HepG2 (cell line): Measurements from ENCODE around the gene TOP2A. TPM values are rescaled to one million over a fixed set of nuclear protein-coding genes. Genes with fewer than 3 reads are reported as not detected.

Source experiments
- AGO1 ChIP-seq: fragments of 200-400 bp; formaldehyde crosslinking; IDR thresholded peaks from 2 replicates; pipeline ENCODE4 v1.6.1; 2017; ENCODE audit warnings: mild to moderate bottlenecking, low read depth, low read length, moderate library complexity; ENCODE audit not compliant: poor library complexity, severe bottlenecking
- KLF9 ChIP-seq: IDR thresholded peaks from 2 replicates; pipeline ENCODE4 v1.6.1; 2016; ENCODE audit warnings: low read depth
- NAIF1 ChIP-seq: sonication (generic); formaldehyde crosslinking; IDR thresholded peaks from 2 replicates; pipeline ENCODE4 v1.5.0; 2020; ENCODE audit warnings: mild to moderate bottlenecking, missing genetic modification reagents, borderline replicate concordance
- NFRKB ChIP-seq: fragments of 450-650 bp; IDR thresholded peaks from 2 replicates; pipeline ENCODE4 v1.6.1; 2017
- SPEN ChIP-seq: sonication (generic); formaldehyde crosslinking; IDR thresholded peaks from 2 replicates; pipeline ENCODE4 v1.5.1; 2020; ENCODE audit warnings: low read depth, mild to moderate bottlenecking, missing genetic modification reagents
- SYNCRIP ChIP-seq: fragments of 200-400 bp; formaldehyde crosslinking; IDR thresholded peaks from 2 replicates; pipeline ENCODE4 v1.6.1; 2018; ENCODE audit warnings: mild to moderate bottlenecking, low read depth, low read length; ENCODE audit not compliant: insufficient read depth
- polyA plus RNA-seq, 8 experiments: library from polyadenylated mRNA; depleted of rRNA in 3 of 8; stranded (reverse) in 7 of 8; unstranded in 1 of 8; fragments of >200 nt; fragmentation: Illumina TruSeq in 4 of 8; extraction: Trizol in 4 of 8; gene quantifications; 2 replicates each; pipeline versions ENCODE4 v1.2.1 to v1.2.3, GENCODE V29; 2011 to 2016; ENCODE audit warnings: low read depth in 4 of 8, missing spikeins in 1 of 8, mixed read lengths in 1 of 8; ENCODE audit not compliant: insufficient read depth in 1 of 8
- total RNA-seq, 5 experiments: library from RNA; depleted of rRNA; stranded (reverse); fragments of >200 nt; fragmentation: Illumina TruSeq; extraction: Trizol; gene quantifications; 2 replicates each; pipeline ENCODE4 v1.2.3, GENCODE V29; 2016; ENCODE audit warnings: low read depth in 1 of 5
- TF ChIP-seq, protein P1 (sequence below): sonication (generic); formaldehyde crosslinking; IDR thresholded peaks from one replicate; pipeline ENCODE4 v1.5.1; 2020; ENCODE audit warnings: mild to moderate bottlenecking, missing genetic modification reagents; ENCODE audit errors: not compliant biosample characterization
- TF ChIP-seq, protein P2 (sequence below): sonication (generic); formaldehyde crosslinking; IDR thresholded peaks from 2 replicates; pipeline ENCODE4 v1.4.0; 2020; ENCODE audit warnings: missing genetic modification reagents
- TF ChIP-seq, protein P3 (sequence below): sonication (generic); formaldehyde crosslinking; IDR thresholded peaks from 2 replicates; pipeline ENCODE4 v1.4.0; 2020; ENCODE audit warnings: missing genetic modification reagents
- TF ChIP-seq, protein P4 (sequence below): IDR thresholded peaks from 2 replicates; pipeline ENCODE4 v1.6.1; 2016; ENCODE audit warnings: mild to moderate bottlenecking
- TF ChIP-seq, protein P5 (sequence below): sonication (generic); formaldehyde crosslinking; IDR thresholded peaks from 2 replicates; pipeline ENCODE4; 2020; ENCODE audit warnings: missing genetic modification reagents, mild to moderate bottlenecking, borderline replicate concordance

The TOP2A gene
- total and polyA plus RNA-seq, 2 of the 13 experiments (the other 11 are each of a cell fraction or from before 2014, with no cell fraction given): 108 to 327 TPM

DNA sequence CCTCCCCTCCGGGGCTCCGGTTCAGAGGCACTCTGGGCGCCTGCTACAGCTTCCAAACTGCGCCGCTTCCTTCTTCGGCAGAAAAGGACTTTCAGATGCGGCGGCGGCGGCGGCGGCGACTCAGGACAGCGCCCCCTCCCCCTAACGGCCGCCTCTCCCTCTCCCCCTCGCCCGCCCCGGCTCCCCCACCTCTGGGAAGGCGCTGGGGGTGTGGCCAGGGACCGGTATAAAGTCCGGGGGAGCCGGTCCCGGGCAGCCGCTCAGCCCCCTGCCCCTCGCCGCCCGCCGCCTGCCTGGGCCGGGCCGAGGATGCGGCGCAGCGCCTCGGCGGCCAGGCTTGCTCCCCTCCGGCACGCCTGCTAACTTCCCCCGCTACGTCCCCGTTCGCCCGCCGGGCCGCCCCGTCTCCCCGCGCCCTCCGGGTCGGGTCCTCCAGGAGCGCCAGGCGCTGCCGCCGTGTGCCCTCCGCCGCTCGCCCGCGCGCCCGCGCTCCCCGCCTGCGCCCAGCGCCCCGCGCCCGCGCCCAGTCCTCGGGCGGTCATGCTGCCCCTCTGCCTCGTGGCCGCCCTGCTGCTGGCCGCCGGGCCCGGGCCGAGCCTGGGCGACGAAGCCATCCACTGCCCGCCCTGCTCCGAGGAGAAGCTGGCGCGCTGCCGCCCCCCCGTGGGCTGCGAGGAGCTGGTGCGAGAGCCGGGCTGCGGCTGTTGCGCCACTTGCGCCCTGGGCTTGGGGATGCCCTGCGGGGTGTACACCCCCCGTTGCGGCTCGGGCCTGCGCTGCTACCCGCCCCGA, 25.7 kb upstream of the TOP2A start, which contains the start of gene IGFBP4 (continued):
- TF ChIP-seq, protein P1, sequence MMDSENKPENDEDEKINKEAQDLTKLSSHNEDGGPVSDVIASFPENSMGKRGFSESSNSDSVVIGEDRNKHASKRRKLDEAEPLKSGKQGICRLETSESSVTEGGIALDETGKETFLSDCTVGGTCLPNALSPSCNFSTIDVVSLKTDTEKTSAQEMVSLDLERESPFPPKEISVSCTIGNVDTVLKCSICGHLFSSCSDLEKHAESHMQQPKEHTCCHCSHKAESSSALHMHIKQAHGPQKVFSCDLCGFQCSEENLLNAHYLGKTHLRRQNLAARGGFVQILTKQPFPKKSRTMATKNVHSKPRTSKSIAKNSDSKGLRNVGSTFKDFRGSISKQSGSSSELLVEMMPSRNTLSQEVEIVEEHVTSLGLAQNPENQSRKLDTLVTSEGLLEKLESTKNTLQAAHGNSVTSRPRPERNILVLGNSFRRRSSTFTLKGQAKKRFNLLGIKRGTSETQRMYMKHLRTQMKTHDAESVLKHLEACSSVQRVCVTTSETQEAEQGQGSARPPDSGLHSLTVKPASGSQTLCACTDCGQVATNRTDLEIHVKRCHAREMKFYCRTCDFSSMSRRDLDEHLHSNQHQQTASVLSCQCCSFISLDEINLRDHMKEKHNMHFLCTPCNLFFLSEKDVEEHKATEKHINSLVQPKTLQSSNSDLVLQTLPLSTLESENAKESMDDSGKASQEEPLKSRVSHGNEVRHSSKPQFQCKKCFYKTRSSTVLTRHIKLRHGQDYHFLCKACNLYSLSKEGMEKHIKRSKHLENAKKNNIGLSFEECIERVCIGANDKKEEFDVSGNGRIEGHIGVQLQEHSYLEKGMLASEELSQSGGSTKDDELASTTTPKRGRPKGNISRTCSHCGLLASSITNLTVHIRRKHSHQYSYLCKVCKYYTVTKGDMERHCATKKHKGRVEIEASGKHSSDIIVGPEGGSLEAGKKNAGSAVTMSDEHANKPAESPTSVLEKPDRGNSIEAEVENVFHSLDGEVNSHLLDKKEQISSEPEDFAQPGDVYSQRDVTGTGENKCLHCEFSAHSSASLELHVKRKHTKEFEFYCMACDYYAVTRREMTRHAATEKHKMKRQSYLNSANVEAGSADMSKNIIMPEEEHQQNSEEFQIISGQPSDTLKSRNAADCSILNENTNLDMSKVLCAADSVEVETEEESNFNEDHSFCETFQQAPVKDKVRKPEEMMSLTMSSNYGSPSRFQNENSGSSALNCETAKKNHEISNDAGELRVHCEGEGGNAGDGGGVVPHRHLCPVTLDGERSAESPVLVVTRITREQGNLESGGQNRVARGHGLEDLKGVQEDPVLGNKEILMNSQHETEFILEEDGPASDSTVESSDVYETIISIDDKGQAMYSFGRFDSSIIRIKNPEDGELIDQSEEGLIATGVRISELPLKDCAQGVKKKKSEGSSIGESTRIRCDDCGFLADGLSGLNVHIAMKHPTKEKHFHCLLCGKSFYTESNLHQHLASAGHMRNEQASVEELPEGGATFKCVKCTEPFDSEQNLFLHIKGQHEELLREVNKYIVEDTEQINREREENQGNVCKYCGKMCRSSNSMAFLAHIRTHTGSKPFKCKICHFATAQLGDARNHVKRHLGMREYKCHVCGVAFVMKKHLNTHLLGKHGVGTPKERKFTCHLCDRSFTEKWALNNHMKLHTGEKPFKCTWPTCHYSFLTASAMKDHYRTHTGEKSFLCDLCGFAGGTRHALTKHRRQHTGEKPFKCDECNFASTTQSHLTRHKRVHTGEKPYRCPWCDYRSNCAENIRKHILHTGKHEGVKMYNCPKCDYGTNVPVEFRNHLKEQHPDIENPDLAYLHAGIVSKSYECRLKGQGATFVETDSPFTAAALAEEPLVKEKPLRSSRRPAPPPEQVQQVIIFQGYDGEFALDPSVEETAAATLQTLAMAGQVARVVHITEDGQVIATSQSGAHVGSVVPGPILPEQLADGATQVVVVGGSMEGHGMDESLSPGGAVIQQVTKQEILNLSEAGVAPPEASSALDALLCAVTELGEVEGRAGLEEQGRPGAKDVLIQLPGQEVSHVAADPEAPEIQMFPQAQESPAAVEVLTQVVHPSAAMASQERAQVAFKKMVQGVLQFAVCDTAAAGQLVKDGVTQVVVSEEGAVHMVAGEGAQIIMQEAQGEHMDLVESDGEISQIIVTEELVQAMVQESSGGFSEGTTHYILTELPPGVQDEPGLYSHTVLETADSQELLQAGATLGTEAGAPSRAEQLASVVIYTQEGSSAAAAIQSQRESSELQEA: peak; percentile 26
- TF ChIP-seq SYNCRIP: no peak
- peak; percentile 81 for TF ChIP-seq SPEN (CRISPR knock-in tag)
- TF ChIP-seq, protein P2, sequence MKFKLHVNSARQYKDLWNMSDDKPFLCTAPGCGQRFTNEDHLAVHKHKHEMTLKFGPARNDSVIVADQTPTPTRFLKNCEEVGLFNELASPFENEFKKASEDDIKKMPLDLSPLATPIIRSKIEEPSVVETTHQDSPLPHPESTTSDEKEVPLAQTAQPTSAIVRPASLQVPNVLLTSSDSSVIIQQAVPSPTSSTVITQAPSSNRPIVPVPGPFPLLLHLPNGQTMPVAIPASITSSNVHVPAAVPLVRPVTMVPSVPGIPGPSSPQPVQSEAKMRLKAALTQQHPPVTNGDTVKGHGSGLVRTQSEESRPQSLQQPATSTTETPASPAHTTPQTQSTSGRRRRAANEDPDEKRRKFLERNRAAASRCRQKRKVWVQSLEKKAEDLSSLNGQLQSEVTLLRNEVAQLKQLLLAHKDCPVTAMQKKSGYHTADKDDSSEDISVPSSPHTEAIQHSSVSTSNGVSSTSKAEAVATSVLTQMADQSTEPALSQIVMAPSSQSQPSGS (CRISPR knock-in tag): peak; percentile 68; the same call in 1 of the 2 replicates
- TF ChIP-seq KLF9 (CRISPR knock-in tag): no peak
- TF ChIP-seq AGO1: no peak
- no peak; the same call in 1 of the 2 replicates for TF ChIP-seq NAIF1 (CRISPR knock-in tag)
- TF ChIP-seq, protein P3, sequence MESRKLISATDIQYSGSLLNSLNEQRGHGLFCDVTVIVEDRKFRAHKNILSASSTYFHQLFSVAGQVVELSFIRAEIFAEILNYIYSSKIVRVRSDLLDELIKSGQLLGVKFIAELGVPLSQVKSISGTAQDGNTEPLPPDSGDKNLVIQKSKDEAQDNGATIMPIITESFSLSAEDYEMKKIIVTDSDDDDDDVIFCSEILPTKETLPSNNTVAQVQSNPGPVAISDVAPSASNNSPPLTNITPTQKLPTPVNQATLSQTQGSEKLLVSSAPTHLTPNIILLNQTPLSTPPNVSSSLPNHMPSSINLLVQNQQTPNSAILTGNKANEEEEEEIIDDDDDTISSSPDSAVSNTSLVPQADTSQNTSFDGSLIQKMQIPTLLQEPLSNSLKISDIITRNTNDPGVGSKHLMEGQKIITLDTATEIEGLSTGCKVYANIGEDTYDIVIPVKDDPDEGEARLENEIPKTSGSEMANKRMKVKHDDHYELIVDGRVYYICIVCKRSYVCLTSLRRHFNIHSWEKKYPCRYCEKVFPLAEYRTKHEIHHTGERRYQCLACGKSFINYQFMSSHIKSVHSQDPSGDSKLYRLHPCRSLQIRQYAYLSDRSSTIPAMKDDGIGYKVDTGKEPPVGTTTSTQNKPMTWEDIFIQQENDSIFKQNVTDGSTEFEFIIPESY (CRISPR knock-in tag): 0 out of 2 replicates have a peak, but pooled peaks have one; percentile 63
- TF ChIP-seq, protein P4, sequence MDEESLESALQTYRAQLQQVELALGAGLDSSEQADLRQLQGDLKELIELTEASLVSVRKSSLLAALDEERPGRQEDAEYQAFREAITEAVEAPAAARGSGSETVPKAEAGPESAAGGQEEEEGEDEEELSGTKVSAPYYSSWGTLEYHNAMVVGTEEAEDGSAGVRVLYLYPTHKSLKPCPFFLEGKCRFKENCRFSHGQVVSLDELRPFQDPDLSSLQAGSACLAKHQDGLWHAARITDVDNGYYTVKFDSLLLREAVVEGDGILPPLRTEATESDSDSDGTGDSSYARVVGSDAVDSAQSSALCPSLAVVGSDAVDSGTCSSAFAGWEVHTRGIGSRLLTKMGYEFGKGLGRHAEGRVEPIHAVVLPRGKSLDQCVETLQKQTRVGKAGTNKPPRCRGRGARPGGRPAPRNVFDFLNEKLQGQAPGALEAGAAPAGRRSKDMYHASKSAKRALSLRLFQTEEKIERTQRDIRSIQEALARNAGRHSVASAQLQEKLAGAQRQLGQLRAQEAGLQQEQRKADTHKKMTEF (CRISPR knock-in tag): no peak; the same call in 1 of the 2 replicates
- TF ChIP-seq NFRKB: no peak
- TF ChIP-seq, protein P5, sequence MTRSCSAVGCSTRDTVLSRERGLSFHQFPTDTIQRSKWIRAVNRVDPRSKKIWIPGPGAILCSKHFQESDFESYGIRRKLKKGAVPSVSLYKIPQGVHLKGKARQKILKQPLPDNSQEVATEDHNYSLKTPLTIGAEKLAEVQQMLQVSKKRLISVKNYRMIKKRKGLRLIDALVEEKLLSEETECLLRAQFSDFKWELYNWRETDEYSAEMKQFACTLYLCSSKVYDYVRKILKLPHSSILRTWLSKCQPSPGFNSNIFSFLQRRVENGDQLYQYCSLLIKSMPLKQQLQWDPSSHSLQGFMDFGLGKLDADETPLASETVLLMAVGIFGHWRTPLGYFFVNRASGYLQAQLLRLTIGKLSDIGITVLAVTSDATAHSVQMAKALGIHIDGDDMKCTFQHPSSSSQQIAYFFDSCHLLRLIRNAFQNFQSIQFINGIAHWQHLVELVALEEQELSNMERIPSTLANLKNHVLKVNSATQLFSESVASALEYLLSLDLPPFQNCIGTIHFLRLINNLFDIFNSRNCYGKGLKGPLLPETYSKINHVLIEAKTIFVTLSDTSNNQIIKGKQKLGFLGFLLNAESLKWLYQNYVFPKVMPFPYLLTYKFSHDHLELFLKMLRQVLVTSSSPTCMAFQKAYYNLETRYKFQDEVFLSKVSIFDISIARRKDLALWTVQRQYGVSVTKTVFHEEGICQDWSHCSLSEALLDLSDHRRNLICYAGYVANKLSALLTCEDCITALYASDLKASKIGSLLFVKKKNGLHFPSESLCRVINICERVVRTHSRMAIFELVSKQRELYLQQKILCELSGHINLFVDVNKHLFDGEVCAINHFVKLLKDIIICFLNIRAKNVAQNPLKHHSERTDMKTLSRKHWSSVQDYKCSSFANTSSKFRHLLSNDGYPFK (CRISPR knock-in tag): no peak
